Ishikawa (cell line): Measurements from ENCODE around the gene MYH10.

Experiments used
- CREB1 ChIP-seq: IDR thresholded peaks from 2 replicates; pipeline ENCODE4 v1.6.1; 2012; ENCODE audit warnings: low read depth
- FOXM1 ChIP-seq: IDR thresholded peaks from 2 replicates; pipeline ENCODE4 v1.6.1; 2012; ENCODE audit warnings: low read depth, borderline replicate concordance
- NFIC ChIP-seq: IDR thresholded peaks from 2 replicates; pipeline ENCODE4 v1.6.1; 2012
- TAF1 ChIP-seq: IDR thresholded peaks from 2 replicates; pipeline ENCODE4 v1.6.1; 2012; ENCODE audit warnings: low read depth, mild to moderate bottlenecking
- YY1 ChIP-seq: IDR thresholded peaks from 2 replicates; pipeline ENCODE4 v1.6.1; 2012; ENCODE audit warnings: low read depth
- TF ChIP-seq, protein P1 (sequence below): IDR thresholded peaks from 2 replicates; pipeline ENCODE4 v1.6.1; 2012
- TF ChIP-seq, protein P2 (sequence below): IDR thresholded peaks from 2 replicates; pipeline ENCODE4 v1.6.1; 2012

DNA sequence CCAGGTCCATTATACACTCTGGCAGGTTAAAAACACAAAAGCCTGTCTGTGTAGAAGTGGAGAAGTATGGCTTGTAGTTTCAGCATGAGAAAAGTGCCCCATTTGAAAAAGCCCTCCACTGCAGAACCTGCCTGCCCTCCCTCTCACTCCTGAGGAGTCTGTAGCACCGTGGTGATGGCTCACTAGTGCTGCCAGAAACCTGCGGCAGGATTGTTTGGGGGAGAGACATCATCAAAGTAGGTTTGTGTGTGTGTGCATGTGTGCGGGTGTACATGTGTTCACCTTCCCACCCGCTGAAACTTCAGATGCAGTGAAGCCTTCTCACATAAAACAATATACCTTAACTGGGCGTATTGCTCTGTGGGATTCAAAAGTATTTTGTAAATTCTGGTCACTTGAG, 168.0 kb downstream of the MYH10 start:
- TF ChIP-seq YY1 (no peak), TAF1 (no peak), FOXM1 (no peak), NFIC (no peak), CREB1 (no peak)
- TF ChIP-seq, protein P1, sequence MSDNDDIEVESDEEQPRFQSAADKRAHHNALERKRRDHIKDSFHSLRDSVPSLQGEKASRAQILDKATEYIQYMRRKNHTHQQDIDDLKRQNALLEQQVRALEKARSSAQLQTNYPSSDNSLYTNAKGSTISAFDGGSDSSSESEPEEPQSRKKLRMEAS: no peak
- TF ChIP-seq, protein P2, sequence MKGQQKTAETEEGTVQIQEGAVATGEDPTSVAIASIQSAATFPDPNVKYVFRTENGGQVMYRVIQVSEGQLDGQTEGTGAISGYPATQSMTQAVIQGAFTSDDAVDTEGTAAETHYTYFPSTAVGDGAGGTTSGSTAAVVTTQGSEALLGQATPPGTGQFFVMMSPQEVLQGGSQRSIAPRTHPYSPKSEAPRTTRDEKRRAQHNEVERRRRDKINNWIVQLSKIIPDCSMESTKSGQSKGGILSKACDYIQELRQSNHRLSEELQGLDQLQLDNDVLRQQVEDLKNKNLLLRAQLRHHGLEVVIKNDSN: no peak
